ENCODE results near the gene UAP1. TPM values are rescaled to one million over a fixed set of nuclear protein-coding genes. Genes with fewer than 3 reads are reported as not detected.

Gene UAP1
- total and polyA plus RNA-seq, 11 donors = 18.1 to 34.3 (median 21.1) TPM

DNA sequence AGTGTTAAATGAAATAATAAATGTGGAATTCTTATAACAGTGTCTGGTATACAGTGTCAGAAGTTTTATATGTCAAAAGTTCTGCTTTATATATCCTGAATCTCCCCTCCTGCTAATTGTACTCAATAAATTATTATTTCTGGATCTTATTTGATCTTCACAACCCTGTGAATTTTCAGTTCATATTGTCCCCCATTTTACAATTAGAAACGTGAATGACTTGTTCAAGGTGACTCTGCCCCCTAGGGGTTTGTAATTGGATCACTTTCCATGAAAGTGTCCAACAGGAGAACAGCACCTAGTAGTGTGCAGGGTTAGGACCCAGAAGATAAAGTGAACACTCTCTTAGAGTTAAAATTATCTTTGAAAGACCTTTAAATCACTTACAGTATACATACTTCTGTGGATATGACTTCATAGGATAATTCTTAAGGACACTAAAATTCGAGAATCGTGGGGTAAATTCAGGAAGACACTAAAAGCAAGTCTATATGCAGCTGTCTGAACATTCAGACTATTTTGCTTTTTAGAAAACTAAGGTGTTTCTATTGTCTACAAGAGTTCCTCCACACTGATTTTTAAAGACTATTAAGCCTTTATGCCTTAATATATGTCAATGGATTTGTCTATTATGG, 66.3 kb downstream of the UAP1 start:
- WGBS, 4 donors = 59 to 63% (median 61%) methylated on average over 3 of the region's 3 CpGs
- peak overlapping the region in 1 of 12 donors; percentile 87 for H3K27ac ChIP-seq
- ATAC-seq (no peak), DNase-seq (no peak)
- H3K4me1 ChIP-seq = peaks cover 0 to 37% (median 11%) of the 10 kb centered on the region in 12 donors
- no peaks in the 10 kb centered on the region for H3K36me3 ChIP-seq
- no peak overlapping the region for H3K4me3 ChIP-seq
- no peaks in the 10 kb centered on the region for H3K9me3 ChIP-seq
- H3K27me3 ChIP-seq = no peaks in the 10 kb centered on the region
- intact Hi-C loops (cut with DNase I) = loop anchor here in 2 of 10 donors (10.0 kb wide), 2 partner anchors 107 to 573 kb away; no protein-coding TSS in a partner anchor
- TF ChIP-seq POLR2A (IDR thresholded peaks at IDR 0.05) = no peak
- TF ChIP-seq, protein P1, sequence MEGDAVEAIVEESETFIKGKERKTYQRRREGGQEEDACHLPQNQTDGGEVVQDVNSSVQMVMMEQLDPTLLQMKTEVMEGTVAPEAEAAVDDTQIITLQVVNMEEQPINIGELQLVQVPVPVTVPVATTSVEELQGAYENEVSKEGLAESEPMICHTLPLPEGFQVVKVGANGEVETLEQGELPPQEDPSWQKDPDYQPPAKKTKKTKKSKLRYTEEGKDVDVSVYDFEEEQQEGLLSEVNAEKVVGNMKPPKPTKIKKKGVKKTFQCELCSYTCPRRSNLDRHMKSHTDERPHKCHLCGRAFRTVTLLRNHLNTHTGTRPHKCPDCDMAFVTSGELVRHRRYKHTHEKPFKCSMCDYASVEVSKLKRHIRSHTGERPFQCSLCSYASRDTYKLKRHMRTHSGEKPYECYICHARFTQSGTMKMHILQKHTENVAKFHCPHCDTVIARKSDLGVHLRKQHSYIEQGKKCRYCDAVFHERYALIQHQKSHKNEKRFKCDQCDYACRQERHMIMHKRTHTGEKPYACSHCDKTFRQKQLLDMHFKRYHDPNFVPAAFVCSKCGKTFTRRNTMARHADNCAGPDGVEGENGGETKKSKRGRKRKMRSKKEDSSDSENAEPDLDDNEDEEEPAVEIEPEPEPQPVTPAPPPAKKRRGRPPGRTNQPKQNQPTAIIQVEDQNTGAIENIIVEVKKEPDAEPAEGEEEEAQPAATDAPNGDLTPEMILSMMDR (IDR thresholded peaks at IDR 0.05) = peak in 9 of 12 donors; percentile 5 to 52 (median 30)

DNA sequence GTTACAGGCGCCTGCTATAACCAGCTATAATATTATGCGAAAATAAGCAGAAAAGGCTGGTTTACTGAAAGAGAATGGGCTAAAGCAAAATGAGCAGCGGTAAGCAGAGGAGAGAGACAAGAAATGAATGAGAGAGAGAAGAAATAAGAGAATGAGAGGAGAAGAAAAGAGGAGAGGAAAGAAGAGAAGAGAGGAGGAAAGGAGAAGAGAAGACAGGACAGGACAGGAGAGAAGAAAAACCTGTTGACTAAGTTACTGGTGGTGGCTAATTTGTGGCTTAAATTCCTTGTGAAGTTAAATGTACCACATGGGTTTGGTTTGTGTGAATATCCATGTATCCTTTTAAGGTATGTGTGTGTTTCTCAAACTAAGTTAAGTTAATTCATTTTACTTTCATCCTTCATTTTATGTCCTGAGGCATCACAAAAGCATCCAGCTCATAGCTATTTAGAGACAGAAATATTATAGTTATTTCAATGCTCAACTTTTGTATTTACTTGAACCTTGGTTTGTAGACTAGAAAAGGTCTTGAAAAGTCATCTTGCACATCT, 67.6 kb downstream of the UAP1 start:
- no peak for DNase-seq
- Histone ChIP-seq H3K27me3 (no peaks in the 10 kb centered on the region), H3K27ac (peak overlapping the region in 3 of 12 donors; percentile 59 to 89 (median 87)), H3K4me3 (no peak overlapping the region), H3K9me3 (no peaks in the 10 kb centered on the region), H3K4me1 (peaks cover 0 to 41% (median 11%) of the 10 kb centered on the region in 12 donors), H3K36me3 (no peaks in the 10 kb centered on the region)
- TF ChIP-seq POLR2A (IDR thresholded peaks at IDR 0.05) = no peak
- WGBS, 4 donors = 93 to 97% (median 94%) methylated on average over 3 of the region's 3 CpGs
- intact Hi-C loops (cut with DNase I) = loop anchor here in 2 of 10 donors (10.0 kb wide), 2 partner anchors 106 to 574 kb away; no protein-coding TSS in a partner anchor
- no peak for ATAC-seq

DNA sequence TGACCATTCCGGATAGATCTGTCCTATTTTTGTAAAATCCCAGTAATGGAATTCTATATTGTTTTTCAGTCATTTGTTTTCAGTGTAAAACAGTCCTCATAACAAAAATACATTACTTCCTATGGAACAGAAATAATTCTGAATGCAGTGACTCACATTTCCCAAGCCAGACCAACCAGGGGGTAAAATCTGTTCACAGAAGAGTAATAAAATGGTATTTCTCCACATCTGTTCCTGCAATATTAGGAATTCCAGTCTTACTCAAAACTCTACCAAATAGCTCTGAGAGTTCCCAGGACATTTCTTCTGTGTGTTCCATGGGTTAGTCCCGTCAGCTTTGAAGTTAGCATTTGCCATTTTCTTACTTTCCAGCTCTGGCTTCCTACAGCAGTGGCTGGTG, 68.1 kb downstream of the UAP1 start:
- Histone ChIP-seq H3K27me3 (no peaks in the 10 kb centered on the region), H3K9me3 (no peaks in the 10 kb centered on the region), H3K4me3 (no peak overlapping the region), H3K4me1 (peaks cover 0 to 45% (median 12%) of the 10 kb centered on the region in 12 donors), H3K36me3 (no peaks in the 10 kb centered on the region), H3K27ac (peak overlapping the region in 9 of 12 donors; percentile 4 to 92 (median 84))
- TF ChIP-seq POLR2A (IDR thresholded peaks at IDR 0.05) = no peak
- TF ChIP-seq, protein P1 (IDR thresholded peaks at IDR 0.05) = no peak
- intact Hi-C loops (cut with DNase I) = loop anchor here in 6 of 10 donors (5.0 to 10.0 kb wide), 7 partner anchors 43 to 575 kb away; no protein-coding TSS in a partner anchor
- no peak for ATAC-seq
- DNase-seq = no peak
- WGBS, 4 donors = 67 to 89% (median 78%) methylated on average over 2 of the region's 2 CpGs

DNA sequence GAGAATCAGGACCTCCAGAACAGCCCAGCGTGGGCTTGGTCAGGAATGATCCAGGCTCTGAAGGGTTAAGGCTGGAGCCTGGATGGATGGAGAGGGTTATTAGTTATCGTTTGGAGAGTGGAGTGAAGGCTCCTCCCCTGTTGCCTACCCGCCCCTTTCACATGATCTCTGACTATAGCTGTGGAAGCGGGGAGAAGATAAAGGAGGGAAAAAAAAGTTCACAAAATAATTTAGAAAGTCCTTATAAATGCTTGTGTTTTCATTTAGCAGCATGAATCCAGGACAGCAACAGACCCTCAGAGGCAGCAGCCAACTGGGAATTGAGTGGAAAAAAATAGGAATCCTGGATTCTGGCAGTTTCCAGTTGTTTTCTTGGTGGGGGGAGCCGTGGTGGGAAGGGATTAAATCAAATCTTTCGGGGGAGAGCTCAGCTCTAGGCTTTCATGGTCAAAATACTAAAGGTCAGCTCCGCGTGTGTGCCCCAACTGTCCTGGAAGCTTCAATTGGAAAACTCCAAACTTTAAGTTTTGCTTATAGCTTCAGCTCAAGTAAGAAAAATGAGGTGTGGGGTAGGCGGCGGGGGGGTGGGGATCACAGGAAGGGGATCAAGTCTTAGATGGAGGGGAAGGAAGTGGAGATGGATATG, 70.1 kb downstream of the UAP1 start:
- no peaks in the 10 kb centered on the region for H3K27me3 ChIP-seq
- 17 to 24% (median 20%) methylated on average over 10 of the region's 10 CpGs for WGBS, 4 donors
- DNase-seq (peak in 4 of 5 donors; percentile 35 to 57 (median 48)), ATAC-seq (peak; percentile 77 to 90 (median 82))
- intact Hi-C loops (cut with DNase I) = loop anchor here in 5 of 10 donors (5.0 to 10.0 kb wide), 5 partner anchors 41 to 66 kb away; no protein-coding TSS in a partner anchor
- H3K4me1 ChIP-seq = peaks cover 0 to 52% (median 15%) of the 10 kb centered on the region in 12 donors
- no peaks in the 10 kb centered on the region for H3K9me3 ChIP-seq
- H3K36me3 ChIP-seq = no peaks in the 10 kb centered on the region
- peak overlapping the region; percentile 33 to 92 (median 84) for H3K27ac ChIP-seq
- peak overlapping the region; percentile 13 to 68 (median 52) for H3K4me3 ChIP-seq
- TF ChIP-seq, protein P1 (IDR thresholded peaks at IDR 0.05) = no peak
- TF ChIP-seq POLR2A (IDR thresholded peaks at IDR 0.05) = no peak
